K562 (cell line): Measurements from ENCODE around the gene OLIG3. TPM values are rescaled to one million over a fixed set of nuclear protein-coding genes. Genes with fewer than 3 reads are reported as not detected.

ENCODE experiments used
- ATAC-seq: fragments of 200-7000 bp; cut with Tn5 transposase; 3 replicates; pipeline ENCODE4 v1.9.1; 2020; ENCODE audit warnings: moderate library complexity
- BruUV-seq: library from RNA; stranded (reverse); fragments of 400-500 nt; replicated peaks from 2 replicates; lab custom pipeline; 2021; lab: Mats Ljungman, UMichigan
- CTCF ChIA-PET: fragments of 300-600 bp; formaldehyde crosslinking; extraction: SDS; loops from one replicate; lab custom pipeline; 2021; ENCODE audit warnings: low intra/inter-chr PET ratio; lab: Yijun Ruan, JAX
- POLR2A ChIA-PET: fragments of 300-600, 350-650 bp; sonication (Branson Sonifier 250); formaldehyde crosslinking; extraction: SDS; loops from one replicate; lab custom pipeline; 2021; ENCODE audit warnings: antibody characterized with exemption, inconsistent platforms; lab: Yijun Ruan, JAX
- DNase-seq, 4 experiments: peaks; one replicate each; pipeline versions ENCODE4 v3.0.0 to v3.0.0-alpha.2; 2011 to 2018; ENCODE audit warnings: low spot score in 3 of 4, mixed read lengths in 3 of 4; ENCODE audit errors: extremely low read depth in 1 of 4
- FAIRE-seq: peaks from 2 replicates; lab custom pipeline; 2011; peaks lifted over from hg19 to GRCh38; lab: Jason Lieb, UNC
- H2AFZ ChIP-seq: 2 replicates; pipeline ENCODE4 v1.6.0; 2011; ENCODE audit warnings: low read depth, low read length, control low read depth, inconsistent platforms
- H3K27ac ChIP-seq: fragments of 200-600 bp; 3 replicates; pipeline ENCODE4 v1.8.0; 2011; ENCODE audit warnings: low read depth, mild to moderate bottlenecking, control low read depth, inconsistent platforms, low read length, moderate library complexity, mixed read lengths; ENCODE audit errors: extremely low read depth
- H3K27me3 ChIP-seq, 2 experiments: fragments of 300-600 bp in 1 of 2; 2 replicates in 1 of 2; 3 replicates in 1 of 2; pipeline versions ENCODE4 v1.6.0 to v1.8.0; 2011; ENCODE audit warnings: inconsistent platforms in 2 of 2, low read length in 2 of 2, mild to moderate bottlenecking in 1 of 2, mixed read lengths in 1 of 2, moderate library complexity in 1 of 2; ENCODE audit not compliant: control insufficient read depth in 2 of 2, insufficient read depth in 2 of 2
- H3K36me3 ChIP-seq: fragments of 300-600 bp; 3 replicates; pipeline ENCODE4 v1.8.0; 2011; ENCODE audit warnings: mild to moderate bottlenecking, low read length, inconsistent platforms; ENCODE audit not compliant: control insufficient read depth, insufficient read depth
- H3K4me1 ChIP-seq, 2 experiments: fragments of 200-600 bp in 1 of 2; replicated peaks in 1 of 2; 2 replicates in 1 of 2; 3 replicates in 1 of 2; pipeline versions ENCODE4 v1.5.1 to v1.8.0; 2011; ENCODE audit warnings: inconsistent platforms in 2 of 2, low read length in 2 of 2, mild to moderate bottlenecking in 1 of 2, mixed read lengths in 1 of 2, moderate library complexity in 1 of 2; ENCODE audit not compliant: control insufficient read depth in 2 of 2, insufficient read depth in 2 of 2
- H3K4me2 ChIP-seq: 2 replicates; pipeline ENCODE4 v1.6.1; 2011; ENCODE audit warnings: low read length, control low read depth, inconsistent platforms, mixed read lengths; ENCODE audit not compliant: insufficient read depth
- H3K4me3 ChIP-seq: fragments of 200-600 bp; sonication (generic), shearing (Covaris generic); 2 replicates; pipeline ENCODE4 v1.5.1; 2016; ENCODE audit warnings: control low read depth, inconsistent platforms
- H3K79me2 ChIP-seq: fragments of 200-600 bp; 3 replicates; pipeline ENCODE4 v1.8.0; 2011; ENCODE audit warnings: low read length, inconsistent platforms; ENCODE audit not compliant: control insufficient read depth, insufficient read depth
- H3K9ac ChIP-seq, 2 experiments: 2 replicates each; pipeline versions ENCODE4 v1.6.0 to v1.6.1; 2011; ENCODE audit warnings: low read depth in 2 of 2, low read length in 2 of 2, control low read depth in 1 of 2, inconsistent platforms in 1 of 2, mild to moderate bottlenecking in 1 of 2, mixed read lengths in 1 of 2; ENCODE audit not compliant: insufficient read depth in 1 of 2
- H3K9me1 ChIP-seq: one replicate; pipeline ENCODE4 v1.6.0; 2011; ENCODE audit warnings: inconsistent platforms, mild to moderate bottlenecking, low read length, moderate library complexity; ENCODE audit not compliant: control insufficient read depth, insufficient read depth
- H3K9me3 ChIP-seq: replicated peaks from 2 replicates; pipeline ENCODE4 v1.5.1; 2011; ENCODE audit warnings: low read depth, low read length, inconsistent platforms; ENCODE audit not compliant: control insufficient read depth, insufficient read depth
- H4K20me1 ChIP-seq: replicated peaks from 2 replicates; pipeline ENCODE4 v1.6.1; 2011; ENCODE audit warnings: low read length, inconsistent platforms, mixed read lengths; ENCODE audit not compliant: control insufficient read depth, insufficient read depth
- ADNP ChIP-seq: fragments of 200-800 bp; sonication (Bioruptor generic); IDR thresholded peaks from 2 replicates; pipeline ENCODE4 v1.6.1; 2016; ENCODE audit warnings: missing genetic modification characterization, missing compliant biosample characterization
- PRMT5 ChIP-seq: sonication (generic); formaldehyde crosslinking; IDR thresholded peaks from 2 replicates; pipeline ENCODE4 v1.5.0; 2020; ENCODE audit warnings: missing genetic modification reagents
- RAD21 ChIP-seq, 2 experiments: fragments of 250-450 bp in 1 of 2; fragments of 450-650 bp in 1 of 2; sonication (Bioruptor Pico) in 1 of 2; formaldehyde crosslinking in 1 of 2; IDR thresholded peaks in 1 of 2; conservative IDR thresholded peaks in 1 of 2; 2 replicates each; pipeline versions ENCODE4 v1.4.0 to v1.8.0; 2020 to 2022; ENCODE audit warnings: mild to moderate bottlenecking in 2 of 2, moderate library complexity in 1 of 2
- RAD51 ChIP-seq: fragments of 450-650 bp; IDR thresholded peaks from 2 replicates; pipeline ENCODE4 v1.7.1; 2016; ENCODE audit warnings: low read depth, mild to moderate bottlenecking, borderline replicate concordance
- RBM17 ChIP-seq: fragments of 200-400 bp; formaldehyde crosslinking; IDR thresholded peaks from 2 replicates; pipeline ENCODE4 v1.6.1; 2017; ENCODE audit warnings: low read depth, mild to moderate bottlenecking, low read length, borderline replicate concordance
- RFX5 ChIP-seq: IDR thresholded peaks from 2 replicates; pipeline ENCODE4 v1.6.1; 2011; ENCODE audit warnings: low read depth, mild to moderate bottlenecking, improper control_type of control experiment, low read length
- SIX5 ChIP-seq, 2 experiments: IDR thresholded peaks; 2 replicates each; pipeline ENCODE4 v1.6.1; 2011; ENCODE audit warnings: low read length in 2 of 2, borderline replicate concordance in 1 of 2, low read depth in 1 of 2, mild to moderate bottlenecking in 1 of 2, moderate library complexity in 1 of 2; ENCODE audit not compliant: insufficient read depth in 1 of 2
- ZNF57 ChIP-seq: fragments of 450-650 bp; formaldehyde crosslinking; IDR thresholded peaks from 2 replicates; pipeline ENCODE4 v1.4.0; 2020; ENCODE audit warnings: mild to moderate bottlenecking, moderate library complexity
- WGBS: fragments of 100-300 bp; shearing (Covaris generic); methylation state at CpG from one replicate; pipeline ENCODE4 v1.1.6; 2016; ENCODE audit warnings: low coverage, mixed read lengths; ENCODE audit not compliant: insufficient coverage; ENCODE audit errors: missing lambda C conversion rate; 5-methylcytosine and 5-hydroxymethylcytosine counted together
- in situ Hi-C: fragments of 300-500 bp; cut with MboI; formaldehyde crosslinking; loops from 4 replicates; pipeline ENCODE4 v1.15.0; 2018; ENCODE audit warnings: inconsistent platforms, mixed read lengths
- intact Hi-C: fragments of 100-400 bp; cut with micrococcal nuclease; formaldehyde crosslinking; loops from 2 replicates; pipeline ENCODE4 v1.14.2; 2022
- polyA plus RNA-seq, 8 experiments: library from polyadenylated mRNA; depleted of rRNA in 4 of 8; stranded (reverse) in 5 of 8; unstranded in 3 of 8; fragments of >200 nt; fragmentation: Nextera tagmentation in 2 of 8; fragmentation: Illumina TruSeq in 1 of 8; extraction: Ambion mirVana in 2 of 8; extraction: Trizol in 1 of 8; gene quantifications; 2 replicates each; pipeline versions ENCODE4 v1.2.1 to v1.2.3, GENCODE V29; 2011 to 2014; ENCODE audit warnings: inconsistent platforms in 1 of 8, missing spikeins in 1 of 8
- total RNA-seq, 7 experiments: library from RNA; depleted of rRNA in 6 of 7; stranded (reverse); fragments of >200 nt in 6 of 7; fragmentation: Illumina TruSeq in 2 of 7; extraction: Trizol in 2 of 7; gene quantifications; 2 replicates each; pipeline versions ENCODE4 v1.2.1 to v1.2.3, GENCODE V29; 2011 to 2021; ENCODE audit warnings: low replicate concordance in 1 of 7
- TF ChIP-seq, protein P1 (sequence below), 3 experiments: IDR thresholded peaks in 2 of 3; conservative IDR thresholded peaks in 1 of 3; 2 replicates each; pipeline ENCODE4 v1.5.1; 2011 to 2012; ENCODE audit warnings: low read length in 3 of 3, mild to moderate bottlenecking in 3 of 3, control low read depth in 2 of 3, improper control_type of control experiment in 1 of 3, inconsistent platforms in 1 of 3, low read depth in 1 of 3, mixed read lengths in 1 of 3, moderate library complexity in 1 of 3; ENCODE audit not compliant: insufficient read depth in 2 of 3
- TF ChIP-seq, protein P2 (sequence below): IDR thresholded peaks from 2 replicates; pipeline ENCODE4 v1.6.1; 2011; ENCODE audit not compliant: insufficient read length; ENCODE audit errors: extremely low read depth

Gene OLIG3
- total and polyA plus RNA-seq, 9 of the 15 experiments (the other 6 are each of a cell fraction or from before 2014, with no cell fraction given), result not detected

DNA sequence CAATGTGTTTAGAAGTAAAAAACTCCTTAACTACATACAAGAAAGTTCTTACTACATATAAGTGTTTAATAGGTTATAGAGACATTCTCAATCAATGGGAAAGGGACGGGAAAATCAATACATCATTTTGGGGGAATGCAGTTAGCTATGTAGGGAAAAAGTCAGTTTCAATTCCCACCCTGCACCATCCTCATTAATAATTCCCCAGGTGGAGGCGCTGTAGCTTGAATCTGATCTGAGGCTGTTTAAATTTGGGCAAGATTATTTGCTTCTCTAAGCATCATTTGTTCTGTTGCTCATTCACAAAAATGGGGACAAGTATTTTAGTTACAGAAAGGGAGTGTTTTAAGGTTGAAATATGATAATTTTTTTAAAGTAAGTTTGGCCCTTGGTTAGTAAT lies 19.1 kb downstream of the OLIG3 start:
- intact Hi-C loops, result no loop called here
- DNase-seq (peak in 2 of 4 experiments; percentile 43 to 48), FAIRE-seq (no peak), ATAC-seq (no peak)
- Histone ChIP-seq H3K4me2 (no peak overlapping the region), H3K27ac (no peak overlapping the region), H3K79me2 (no peaks in the 10 kb centered on the region), H3K27me3 (peaks cover 0 to 5% of the 10 kb centered on the region in 2 experiments; a peak in 3 of 5 replicates), H3K9me1 (no peaks in the 10 kb centered on the region), H3K36me3 (no peaks in the 10 kb centered on the region), H2AFZ (no peak overlapping the region), H3K4me1 (no peaks in the 10 kb centered on the region), H4K20me1 (no peaks in the 10 kb centered on the region), H3K9me3 (no peaks in the 10 kb centered on the region), H3K9ac (no peak overlapping the region), H3K4me3 (no peak overlapping the region)
- no TSS peak for BruUV-seq
- in situ Hi-C loops, result no loop called here
- no peak for TF ChIP-seq RFX5
- no peak for TF ChIP-seq ADNP (tag)
- no peak for TF ChIP-seq RAD51
- TF ChIP-seq, protein P1, sequence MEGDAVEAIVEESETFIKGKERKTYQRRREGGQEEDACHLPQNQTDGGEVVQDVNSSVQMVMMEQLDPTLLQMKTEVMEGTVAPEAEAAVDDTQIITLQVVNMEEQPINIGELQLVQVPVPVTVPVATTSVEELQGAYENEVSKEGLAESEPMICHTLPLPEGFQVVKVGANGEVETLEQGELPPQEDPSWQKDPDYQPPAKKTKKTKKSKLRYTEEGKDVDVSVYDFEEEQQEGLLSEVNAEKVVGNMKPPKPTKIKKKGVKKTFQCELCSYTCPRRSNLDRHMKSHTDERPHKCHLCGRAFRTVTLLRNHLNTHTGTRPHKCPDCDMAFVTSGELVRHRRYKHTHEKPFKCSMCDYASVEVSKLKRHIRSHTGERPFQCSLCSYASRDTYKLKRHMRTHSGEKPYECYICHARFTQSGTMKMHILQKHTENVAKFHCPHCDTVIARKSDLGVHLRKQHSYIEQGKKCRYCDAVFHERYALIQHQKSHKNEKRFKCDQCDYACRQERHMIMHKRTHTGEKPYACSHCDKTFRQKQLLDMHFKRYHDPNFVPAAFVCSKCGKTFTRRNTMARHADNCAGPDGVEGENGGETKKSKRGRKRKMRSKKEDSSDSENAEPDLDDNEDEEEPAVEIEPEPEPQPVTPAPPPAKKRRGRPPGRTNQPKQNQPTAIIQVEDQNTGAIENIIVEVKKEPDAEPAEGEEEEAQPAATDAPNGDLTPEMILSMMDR (IDR thresholded peaks at IDR 0.05 in 2 of 3, conservative IDR thresholded peaks at IDR 0.05 in 1 of 3; ENCODE audit: insufficient read depth in 2 of 3, low read depth in 1 of 3, low read length in 3 of 3), result peak; percentile 29 to 45 (median 33); a peak in 3 of 6 replicates
- TF ChIP-seq RBM17, result no peak
- no peak for TF ChIP-seq ZNF57 (CRISPR knock-in tag)
- TF ChIP-seq PRMT5 (CRISPR knock-in tag), result no peak
- no peak for TF ChIP-seq SIX5 (IDR thresholded peaks at IDR 0.05; ENCODE audit: borderline replicate concordance in 1 of 2, insufficient read depth in 1 of 2, low read depth in 1 of 2, low read length in 2 of 2)
- TF ChIP-seq RAD21 (CRISPR knock-in tag; conservative IDR thresholded peaks at IDR 0.05 in 1 of 2, IDR thresholded peaks at IDR 0.05 in 1 of 2), result peak in 1 of 2 experiments; percentile 17; a peak in 1 of 4 replicates
- TF ChIP-seq, protein P2, sequence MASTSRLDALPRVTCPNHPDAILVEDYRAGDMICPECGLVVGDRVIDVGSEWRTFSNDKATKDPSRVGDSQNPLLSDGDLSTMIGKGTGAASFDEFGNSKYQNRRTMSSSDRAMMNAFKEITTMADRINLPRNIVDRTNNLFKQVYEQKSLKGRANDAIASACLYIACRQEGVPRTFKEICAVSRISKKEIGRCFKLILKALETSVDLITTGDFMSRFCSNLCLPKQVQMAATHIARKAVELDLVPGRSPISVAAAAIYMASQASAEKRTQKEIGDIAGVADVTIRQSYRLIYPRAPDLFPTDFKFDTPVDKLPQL, result no peak
- ChIA-PET CTCF (interaction anchor here (0.8 kb wide), 1 partner anchor 166 kb away, joined by 4 read pairs; no protein-coding TSS in a partner anchor), POLR2A (no interaction called here)
- WGBS, result 0% methylated on average over 2 of the region's 2 CpGs
